ENCODE results near the gene SCN8A.
"Not testable (repeated sequence)": the region's sequence is repeated elsewhere in the genome, so short reads cannot be mapped to it uniquely, and the experiment has no call there.

The SCN8A gene

DNA sequence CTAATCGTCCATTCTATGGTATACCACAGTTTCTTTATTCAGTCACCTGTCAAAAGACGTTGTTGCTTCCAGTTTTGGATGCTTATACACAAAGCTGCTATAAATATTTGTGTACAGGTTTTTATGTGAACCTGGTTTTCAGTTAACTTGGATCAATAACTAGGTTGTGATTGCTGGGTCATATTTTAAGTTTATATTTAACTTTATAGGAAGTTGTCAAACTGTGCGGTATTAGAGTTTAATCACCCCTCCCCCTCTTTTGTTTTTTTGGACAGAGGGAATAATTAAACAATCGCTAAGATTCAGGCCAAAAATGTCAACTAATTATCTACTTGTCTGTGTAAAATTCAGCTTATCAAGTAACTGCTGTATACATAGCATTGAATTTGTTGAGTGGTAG, 34.3 kb downstream of the SCN8A start:
- no peak for DNase-seq

DNA sequence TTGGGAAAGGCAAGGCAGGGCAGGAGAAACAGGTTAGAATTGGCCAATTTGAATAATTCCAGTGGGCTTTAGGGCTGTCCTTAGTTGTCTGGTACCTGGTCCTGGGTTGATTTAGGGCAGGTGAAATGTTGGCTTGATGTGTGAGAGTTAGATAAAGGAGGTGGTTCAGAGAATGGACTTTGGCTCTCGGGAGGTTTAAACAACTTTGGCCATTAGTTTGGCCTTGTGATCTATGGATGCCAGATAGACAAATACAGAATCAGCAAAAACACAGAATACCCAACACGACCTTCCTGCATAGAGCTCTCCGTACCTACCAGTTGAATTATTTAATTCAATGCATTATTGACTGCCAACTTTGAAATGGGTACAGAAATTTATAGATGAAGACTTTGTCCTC, 35.1 kb downstream of the SCN8A start:
- no peak for DNase-seq

DNA sequence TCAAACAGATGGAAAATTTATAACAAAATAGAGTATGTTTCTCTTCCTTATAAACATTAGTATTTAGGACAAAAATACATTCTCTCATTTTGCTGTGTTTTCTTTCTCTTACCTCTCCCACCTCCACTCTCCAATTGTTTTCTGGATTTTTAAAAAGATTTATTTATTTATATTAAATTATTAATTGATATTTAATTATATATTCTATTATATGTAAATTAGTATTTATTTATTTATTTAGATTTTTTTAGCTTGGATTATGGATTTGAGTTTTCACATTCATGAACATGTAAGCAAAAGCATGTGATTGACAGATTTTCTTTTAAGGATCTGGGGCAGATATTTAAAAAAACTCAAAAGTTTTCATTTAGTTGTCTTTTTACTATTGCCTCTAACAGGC, 35.6 kb downstream of the SCN8A start:
- no peak for DNase-seq

DNA sequence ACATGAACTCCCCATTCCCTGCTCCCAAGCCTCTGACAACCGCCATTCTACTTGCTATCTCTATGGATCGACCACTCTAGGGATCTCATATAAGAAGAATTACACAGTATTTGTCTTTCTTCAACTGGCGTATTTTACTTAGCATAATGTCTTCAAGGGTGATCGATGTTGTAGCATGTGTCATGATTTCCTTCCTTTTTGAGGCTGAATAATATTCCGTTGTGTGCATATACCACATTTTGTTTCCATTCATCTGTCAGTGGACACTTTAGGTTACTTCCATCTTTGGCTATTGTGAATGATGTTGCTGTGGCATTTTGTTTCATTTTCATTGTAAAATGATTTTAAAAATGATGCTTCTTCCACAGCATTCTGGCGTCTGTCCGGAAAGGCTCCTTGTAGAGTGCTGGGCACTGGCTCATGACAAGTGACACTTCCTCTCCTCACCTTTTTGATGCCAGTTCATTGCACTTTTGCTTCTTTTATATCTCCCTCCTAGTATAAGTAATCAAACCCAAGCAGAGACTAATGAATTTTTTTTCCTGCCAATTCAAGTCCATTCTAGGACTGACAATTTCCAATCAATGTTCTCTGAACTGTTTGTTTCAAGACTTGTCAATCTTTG, 39.3 kb downstream of the SCN8A start:
- no peak for DNase-seq

DNA sequence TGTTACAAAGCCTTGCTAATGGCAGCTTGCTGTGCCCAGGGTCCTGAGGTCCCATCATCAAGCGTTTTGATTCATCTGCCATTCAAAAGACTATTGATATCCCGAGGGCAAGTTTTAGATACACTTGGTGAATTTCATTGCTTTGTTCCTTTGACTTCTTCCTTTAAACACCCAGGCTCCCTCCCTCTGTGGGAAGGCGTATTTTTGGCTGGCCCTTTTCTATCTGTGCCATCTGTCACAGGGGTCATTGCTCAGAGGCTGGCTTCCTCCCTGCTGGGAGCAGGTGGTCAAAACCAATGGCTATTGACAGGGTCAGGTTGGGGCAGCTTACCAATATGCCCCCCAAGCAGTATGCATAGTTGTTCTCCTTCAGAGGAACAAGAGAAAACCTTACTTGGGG, 40.0 kb downstream of the SCN8A start:
- no peak for DNase-seq

DNA sequence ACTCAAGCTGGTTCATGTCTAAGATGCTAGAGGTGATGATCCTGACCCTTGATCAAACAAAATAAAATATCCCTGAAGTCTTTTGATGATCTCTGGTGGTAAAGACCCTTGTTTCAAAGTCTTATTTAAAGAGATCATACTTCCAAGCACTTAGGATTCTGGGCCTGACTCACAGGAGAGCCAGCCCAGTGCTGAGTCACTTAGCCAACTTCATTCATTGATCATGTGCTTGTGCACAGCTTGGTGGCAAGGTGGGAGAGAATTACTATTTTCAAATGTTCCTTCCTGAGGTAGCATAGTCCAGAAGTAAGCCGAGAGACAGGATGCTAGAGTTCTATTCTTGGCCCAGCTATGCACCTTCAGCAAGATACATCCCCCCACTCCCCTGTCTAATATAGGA, 40.6 kb downstream of the SCN8A start:
- DNase-seq, result no peak

DNA sequence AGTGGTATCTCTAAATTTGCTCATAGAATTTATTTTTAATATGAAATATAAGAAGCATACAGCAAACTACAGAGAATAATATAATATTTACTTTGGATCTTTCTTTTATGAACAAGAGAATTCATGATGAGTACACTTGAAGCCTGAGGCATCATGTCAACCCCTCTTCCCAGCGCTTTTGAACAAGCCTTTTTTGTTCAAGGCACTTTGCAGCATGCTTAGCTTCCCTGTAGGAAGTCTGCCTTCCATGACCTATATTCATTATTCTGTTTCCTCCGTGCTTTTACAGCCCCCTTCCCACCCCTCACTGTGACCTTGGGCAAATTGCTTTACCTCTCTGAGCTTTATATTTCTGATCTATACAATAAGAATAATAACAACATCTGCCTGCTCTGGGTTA, 41.6 kb downstream of the SCN8A start:
- no peak for DNase-seq

DNA sequence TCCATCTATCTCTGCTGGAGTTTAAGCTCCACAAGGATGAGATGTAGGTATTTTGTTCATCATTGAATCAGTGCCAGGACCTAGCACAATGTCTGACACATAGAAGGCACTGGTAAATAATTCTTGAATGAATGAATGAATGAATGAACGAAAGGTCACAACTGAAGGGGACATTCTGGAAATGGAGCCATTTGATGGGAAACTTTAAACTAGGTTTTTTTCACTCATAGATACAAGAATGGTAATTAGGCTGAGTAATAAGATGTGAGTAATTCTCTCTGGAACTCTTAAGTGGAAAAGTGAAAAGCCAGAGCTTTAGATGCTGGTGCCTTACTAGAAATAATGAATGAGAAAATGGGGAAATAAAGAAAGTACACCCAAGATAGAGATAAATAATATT, 44.3 kb downstream of the SCN8A start:
- DNase-seq, result no peak

DNA sequence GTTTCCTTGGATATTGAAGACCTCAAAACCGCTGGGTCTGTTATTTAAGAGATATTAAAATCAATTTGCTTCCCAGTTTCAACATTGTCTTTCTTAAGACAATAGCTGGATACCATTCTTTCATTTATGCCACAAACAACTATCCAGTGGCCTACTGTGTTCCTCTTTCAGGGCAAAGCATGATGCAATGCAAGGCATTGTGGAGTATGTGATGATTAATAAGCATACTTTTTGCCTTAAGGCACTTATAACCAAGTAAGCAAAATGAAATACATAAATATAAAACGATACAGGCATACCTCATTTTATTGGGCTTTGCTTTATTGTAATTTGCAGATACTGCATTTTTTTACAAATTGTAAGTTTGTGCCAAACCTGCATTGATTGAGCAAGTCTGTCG, 45.5 kb downstream of the SCN8A start:
- DNase-seq, result no peak

DNA sequence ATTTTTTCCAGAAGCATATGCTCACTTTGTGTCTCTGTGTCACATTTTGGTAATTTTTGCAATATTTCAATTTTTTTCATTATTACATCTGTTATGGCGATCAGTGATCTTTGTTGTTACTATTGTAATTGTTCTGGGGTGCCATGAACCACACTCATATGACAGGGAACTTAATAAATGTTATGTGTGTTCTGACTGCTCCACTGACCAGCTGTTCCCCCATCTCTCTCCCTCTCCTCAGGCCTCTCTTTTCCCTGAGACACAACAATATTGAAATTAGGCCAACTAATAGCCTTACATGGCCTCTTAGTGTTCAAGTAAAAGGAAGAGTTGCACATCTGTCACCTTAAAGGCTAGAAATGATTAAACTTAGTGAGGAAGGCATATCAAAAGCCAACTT, 46.0 kb downstream of the SCN8A start:
- no peak for DNase-seq

DNA sequence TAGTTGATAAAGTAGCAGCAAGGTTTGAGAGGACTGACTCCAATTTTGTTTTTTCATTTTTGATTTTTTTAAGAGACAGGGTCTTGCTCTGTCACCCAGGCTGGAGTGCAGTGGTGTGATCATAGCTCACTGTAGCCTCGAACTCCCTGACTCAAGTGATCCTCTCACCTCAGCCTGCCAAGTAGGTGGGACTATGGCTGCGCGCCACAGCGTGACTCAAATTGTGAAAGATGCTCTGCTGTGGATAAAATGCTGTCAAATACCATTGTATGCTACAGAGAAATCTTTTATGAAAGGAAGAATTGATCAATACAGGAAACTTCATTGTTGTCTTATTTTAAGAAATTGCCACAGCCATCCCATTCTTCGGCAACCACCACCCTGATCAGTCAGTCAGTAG, 48.3 kb downstream of the SCN8A start:
- no peak for DNase-seq

DNA sequence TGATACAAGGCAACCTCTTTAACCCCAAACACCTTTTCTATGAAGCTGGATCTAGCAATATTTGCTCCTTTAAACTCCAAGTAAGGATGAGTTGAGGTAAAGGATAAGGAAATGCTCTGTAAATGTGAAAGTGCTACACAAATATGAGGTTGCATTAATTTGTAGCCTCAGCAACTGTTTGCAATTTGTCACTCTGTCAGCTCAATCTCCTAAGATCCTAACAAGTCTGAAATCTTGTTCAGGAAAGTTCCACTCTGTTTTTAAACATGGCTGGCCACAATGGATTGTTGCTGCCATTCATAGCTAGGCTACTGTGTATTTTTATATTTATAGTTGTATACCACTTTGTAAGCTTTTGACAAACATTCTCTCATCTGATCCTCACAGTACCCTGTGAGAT, 51.3 kb downstream of the SCN8A start:
- DNase-seq, result no peak

DNA sequence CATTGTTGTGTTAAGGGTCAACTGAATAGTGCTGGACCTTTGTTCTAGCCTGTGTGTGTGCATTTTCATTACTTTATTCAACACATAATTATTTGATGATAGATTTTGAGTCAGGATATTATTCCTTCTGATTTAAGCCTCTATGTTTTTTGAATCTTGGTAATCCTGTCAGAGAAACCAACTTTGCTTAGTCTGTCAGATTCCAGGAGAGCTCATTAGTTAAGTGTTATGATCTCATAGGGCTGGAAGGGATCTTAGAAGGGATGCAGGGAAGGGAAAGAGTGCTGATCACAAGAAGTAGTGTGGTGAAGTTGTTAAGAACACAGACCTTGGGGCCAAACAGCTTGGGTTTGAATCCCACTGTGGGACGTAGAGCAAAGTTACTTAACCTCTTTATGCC, 52.9 kb downstream of the SCN8A start:
- no peak for DNase-seq

DNA sequence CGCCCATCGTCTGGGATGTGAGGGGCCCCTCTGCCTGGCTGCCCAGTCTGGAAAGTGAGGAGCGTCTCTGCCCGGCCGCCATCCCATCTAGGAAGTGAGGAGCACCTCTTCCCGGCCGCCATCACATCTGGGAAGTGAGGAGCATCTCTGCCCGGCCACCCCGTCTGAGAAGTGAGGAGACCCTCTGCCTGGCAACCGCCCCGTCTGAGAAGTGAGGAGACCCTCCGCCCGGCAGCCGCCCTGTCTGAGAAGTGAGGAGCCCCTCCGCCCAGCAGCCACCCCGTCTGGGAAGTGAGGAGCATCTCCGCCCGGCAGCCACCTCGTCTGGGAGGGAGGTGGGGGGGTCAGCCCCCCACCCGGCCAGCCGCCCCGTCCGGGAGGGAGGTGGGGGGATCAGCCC, 53.7 kb downstream of the SCN8A start:
- DNase-seq, result not testable (repeated sequence)

DNA sequence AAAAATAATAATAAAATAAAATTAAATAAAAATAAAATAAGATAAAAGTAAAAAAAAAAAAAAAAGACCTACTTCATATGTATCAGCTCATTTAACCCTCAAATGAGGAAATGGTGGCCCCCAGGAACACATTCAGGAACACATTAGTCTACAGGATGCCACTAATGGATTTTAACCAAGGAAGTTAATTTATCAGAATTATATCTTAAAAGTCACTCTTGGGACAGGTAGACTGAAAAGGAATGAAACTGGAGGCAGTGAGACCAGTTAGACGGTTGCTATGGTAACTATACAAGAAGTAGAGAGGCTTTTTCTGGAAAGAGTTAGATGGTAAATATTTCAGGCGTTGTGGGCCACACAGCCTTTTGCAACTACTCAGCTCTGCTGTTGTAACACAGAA, 54.9 kb downstream of the SCN8A start:
- DNase-seq, result no peak

DNA sequence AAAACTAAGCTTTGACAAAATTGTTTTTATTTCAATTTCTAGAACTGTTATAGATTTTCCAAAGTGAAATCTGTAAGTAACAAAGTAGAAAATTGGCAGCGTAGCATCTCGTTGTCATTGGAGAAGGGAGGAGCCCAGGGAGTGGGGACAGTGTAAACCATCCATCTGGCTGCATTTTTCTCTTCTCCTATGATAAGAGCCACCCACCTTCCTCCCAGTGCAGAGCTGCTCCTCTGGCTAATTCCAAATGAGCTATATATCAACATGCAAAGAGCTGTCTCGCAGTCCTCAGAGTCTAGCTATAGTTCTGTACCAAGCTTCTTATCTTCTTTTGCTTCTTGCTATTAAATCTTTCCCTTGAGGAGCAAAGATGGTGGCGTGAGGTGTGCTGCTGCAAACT, 56.6 kb downstream of the SCN8A start:
- no peak for DNase-seq

DNA sequence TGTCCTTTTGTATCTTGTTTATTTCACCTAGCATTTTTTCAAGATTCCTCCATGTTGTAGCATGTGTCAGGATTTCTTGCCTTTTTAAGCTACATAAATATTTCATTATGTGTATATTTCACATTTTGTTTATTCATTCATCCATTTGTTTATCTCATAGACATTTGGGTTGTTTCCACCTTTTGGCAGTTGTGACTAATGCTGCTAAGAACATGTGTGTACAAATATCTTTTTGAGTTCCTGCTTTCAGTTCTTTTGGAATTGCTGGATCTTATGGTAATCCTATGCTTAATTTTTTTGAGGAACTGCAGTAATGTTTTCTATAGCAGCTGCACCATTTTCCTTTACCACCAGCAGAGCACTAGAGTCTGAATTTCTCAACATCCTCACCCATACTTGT, 62.4 kb downstream of the SCN8A start:
- no peak for DNase-seq

DNA sequence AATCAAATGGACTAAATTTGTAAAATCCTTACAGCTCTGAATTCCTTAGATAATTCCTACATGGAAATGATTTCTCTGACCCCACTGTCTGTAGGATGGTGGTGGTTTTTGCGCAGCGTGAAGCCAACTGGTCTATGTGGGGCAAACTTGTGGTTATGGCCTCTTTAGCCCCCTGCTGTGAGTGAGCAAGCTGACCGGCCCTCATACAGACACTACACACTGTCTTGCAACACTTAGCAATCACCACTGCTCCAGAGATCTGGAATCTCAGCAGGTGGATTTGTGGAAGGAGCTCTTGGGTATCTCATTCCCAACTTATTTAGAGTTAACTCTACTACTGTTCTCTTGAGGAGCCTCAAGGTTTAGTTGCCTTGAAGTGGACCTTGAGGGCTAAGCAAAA, 70.2 kb downstream of the SCN8A start:
- no peak for DNase-seq

DNA sequence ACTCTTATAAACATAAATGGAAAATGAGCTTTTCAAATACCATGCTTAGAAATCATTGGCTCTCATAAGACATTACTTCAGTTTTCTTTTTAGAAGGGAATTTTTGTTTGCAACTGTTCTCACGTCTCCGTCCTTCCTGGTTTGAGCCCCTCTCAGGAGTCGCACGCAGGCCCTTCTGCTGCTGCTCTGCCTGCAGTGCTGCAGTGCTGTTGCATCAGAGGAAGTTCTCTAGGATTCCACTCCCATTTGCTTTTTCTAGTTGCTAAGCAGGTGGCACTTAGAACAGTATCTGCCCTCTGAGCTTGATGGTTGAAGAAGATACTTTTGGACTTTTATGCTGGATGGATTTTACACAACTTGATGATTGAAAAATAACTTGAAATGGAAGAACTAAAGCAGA, 70.8 kb downstream of the SCN8A start:
- DNase-seq, result no peak

DNA sequence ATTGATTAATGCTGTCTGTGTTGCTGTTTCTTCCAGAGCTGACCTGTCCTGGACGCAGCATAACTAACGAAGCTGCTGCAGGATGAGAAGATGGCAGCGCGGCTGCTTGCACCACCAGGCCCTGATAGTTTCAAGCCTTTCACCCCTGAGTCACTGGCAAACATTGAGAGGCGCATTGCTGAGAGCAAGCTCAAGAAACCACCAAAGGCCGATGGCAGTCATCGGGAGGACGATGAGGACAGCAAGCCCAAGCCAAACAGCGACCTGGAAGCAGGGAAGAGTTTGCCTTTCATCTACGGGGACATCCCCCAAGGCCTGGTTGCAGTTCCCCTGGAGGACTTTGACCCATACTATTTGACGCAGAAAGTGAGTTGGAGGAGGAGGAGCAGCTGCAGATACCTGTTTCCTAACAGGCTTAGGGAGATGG, 71.7 kb downstream of the SCN8A start:
- DNase-seq, result no peak

DNA sequence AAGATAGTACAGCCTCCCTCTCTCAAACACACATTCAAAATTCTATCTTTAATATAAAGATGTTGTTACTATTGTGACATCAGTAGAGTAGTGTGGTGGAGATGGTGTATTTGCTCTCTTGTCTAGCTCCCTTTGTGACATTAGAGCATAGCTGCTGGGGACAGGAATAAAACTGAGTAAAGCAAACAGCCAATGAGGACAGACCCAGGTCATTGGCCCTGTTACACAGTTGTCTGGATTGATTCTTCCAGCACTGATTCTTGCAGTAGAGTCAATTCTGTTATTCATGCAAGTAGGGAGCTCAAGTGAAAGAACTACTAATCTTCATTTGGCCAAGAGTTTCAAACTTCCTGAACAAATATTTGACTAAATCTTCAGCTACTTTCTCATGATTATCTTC, 72.4 kb downstream of the SCN8A start:
- no peak for DNase-seq

DNA sequence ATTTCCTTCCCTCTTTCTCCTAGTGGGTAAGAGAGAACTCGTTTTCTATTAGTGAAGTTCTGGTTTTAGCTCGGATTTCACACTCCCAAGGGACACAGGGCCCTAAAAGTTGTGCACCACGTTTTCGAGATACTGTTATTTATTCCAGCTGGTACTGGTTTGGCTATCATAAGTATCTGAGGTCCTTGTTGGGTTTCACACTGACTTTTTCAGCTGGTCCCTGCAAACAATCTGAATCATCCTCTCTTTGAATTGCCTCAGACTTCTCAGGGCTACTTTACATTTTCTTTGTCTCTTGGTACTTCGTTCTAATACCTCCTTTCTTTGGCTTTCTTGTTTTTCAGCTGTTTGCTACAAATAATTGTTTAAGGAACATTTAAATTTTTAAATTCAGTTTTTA, 75.7 kb downstream of the SCN8A start:
- DNase-seq, result no peak

DNA sequence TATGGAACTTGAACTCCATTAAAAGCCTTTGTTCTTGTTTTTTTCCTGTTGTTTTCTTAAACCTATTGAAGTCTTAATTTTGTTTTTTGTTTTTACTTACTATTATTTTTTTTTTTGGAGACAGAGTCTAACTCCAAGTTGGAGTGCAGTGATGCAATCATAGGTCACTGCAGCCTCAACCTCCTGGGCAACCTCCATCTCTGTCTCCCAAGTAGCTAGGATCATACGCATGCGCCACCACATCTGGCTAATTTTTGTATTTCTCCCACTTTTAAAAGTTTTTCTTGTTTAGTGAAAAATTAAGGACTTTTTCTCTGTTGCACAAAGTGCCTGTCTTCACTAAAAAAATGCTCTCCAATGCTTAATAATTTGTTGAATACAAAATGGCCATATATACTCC, 76.2 kb downstream of the SCN8A start:
- no peak for DNase-seq

DNA sequence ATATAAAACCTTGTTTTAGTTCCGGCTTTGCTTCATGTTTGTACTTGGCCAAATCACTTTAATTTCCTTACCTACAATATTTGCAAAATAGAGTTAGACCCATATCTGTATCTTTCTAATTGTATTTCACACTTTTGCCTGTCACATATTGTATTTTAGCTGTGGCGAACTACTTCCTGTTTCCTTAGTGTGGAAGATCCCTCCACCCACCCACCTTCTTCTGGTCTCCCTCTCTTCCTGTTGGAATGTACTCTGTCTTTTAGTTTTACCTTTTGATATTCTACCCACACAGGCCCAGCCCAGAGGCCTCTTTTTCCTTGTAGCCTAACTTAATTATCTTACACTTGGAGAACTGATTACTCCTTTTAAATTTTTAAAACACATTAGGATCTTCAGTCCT, 78.2 kb downstream of the SCN8A start:
- no peak for DNase-seq

DNA sequence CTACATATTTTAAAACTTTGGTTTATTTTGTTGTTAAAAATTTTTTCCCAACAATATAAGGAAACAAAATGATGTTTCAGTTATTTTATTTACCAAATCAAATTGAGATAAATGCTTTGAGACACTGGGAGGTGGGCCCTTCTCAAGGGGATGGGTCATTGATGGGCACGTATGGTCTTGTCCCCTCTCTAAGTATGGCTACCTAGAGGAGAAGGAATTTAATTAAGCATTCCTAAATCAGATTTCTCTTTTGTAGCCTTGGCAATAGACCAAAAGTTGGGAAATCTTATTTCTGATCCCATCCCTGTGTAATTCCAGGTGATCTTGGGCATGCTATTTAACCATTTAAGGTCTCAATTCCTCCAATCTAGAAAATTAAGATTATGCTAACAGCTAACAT, 79.0 kb downstream of the SCN8A start:
- DNase-seq, result no peak

DNA sequence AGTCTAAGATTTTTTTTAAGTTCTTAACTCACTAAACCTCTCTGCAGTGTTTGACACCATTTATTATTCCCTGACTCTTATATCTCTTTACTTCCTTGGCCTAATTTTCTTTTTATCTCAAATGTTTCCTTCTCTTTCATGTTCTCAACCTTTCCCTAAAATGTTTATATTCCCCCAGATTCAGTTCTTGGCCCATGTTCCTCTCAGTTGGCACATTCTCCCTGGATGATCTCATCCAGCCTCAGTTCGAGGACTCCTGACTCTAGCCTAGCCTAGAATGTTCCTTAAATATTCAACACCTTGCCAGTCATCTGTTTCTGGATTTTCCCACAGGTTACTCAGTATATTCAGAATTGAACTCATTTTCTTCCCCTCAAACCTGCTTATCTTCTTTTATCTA, 81.3 kb downstream of the SCN8A start:
- no peak for DNase-seq
